Lung (tissue), 12 donors: ENCODE measurements around the gene NLRP1. TPM values are rescaled to one million over a fixed set of nuclear protein-coding genes. Genes with fewer than 3 reads are reported as not detected.

Experiments
- ATAC-seq: fragments of 200-7000 bp; cut with Tn5 transposase; one replicate; pipeline ENCODE4 v1.9.1; 2020; ENCODE audit warnings: moderate number of reproducible peaks; ENCODE audit not compliant: insufficient read depth, low FRiP score
- DNase-seq, 3 donors: peaks; one replicate each; pipeline ENCODE4 v3.0.0-alpha.2; 2013 to 2017
- H3K27ac ChIP-seq, 2 donors: one replicate each; pipeline ENCODE4 v1.5.1; 2013; ENCODE audit warnings: mild to moderate bottlenecking in 2 of 2, moderate library complexity in 2 of 2, control low read depth in 1 of 2, inconsistent platforms in 1 of 2, low read depth in 1 of 2, low read length in 1 of 2
- H3K27me3 ChIP-seq, 3 donors: one replicate each; pipeline ENCODE4 v1.5.1; 2013; ENCODE audit warnings: low read length in 2 of 3; ENCODE audit not compliant: control insufficient read depth in 3 of 3, insufficient read depth in 3 of 3
- H3K36me3 ChIP-seq, 4 donors: one replicate each; pipeline ENCODE4 v1.5.1; 2013; ENCODE audit warnings: low read length in 4 of 4, mild to moderate bottlenecking in 1 of 4, moderate library complexity in 1 of 4; ENCODE audit not compliant: control insufficient read depth in 4 of 4, insufficient read depth in 4 of 4
- H3K4me1 ChIP-seq, 5 donors: one replicate each; pipeline ENCODE4 v1.5.1; 2013; ENCODE audit warnings: low read length in 5 of 5, mild to moderate bottlenecking in 2 of 5, moderate library complexity in 1 of 5; ENCODE audit not compliant: control insufficient read depth in 5 of 5, insufficient read depth in 5 of 5
- H3K4me3 ChIP-seq: one replicate; pipeline ENCODE4 v1.5.1; 2013; ENCODE audit warnings: mild to moderate bottlenecking, control low read depth, moderate library complexity
- H3K9ac ChIP-seq, 2 donors: one replicate each; pipeline ENCODE4 v1.5.1; 2013; ENCODE audit warnings: low read length in 2 of 2, control low read depth in 1 of 2; ENCODE audit not compliant: insufficient read depth in 1 of 2
- H3K9me3 ChIP-seq, 4 donors: one replicate each; pipeline ENCODE4 v1.5.1; 2013; ENCODE audit warnings: low read length in 3 of 4, mild to moderate bottlenecking in 1 of 4, moderate library complexity in 1 of 4; ENCODE audit not compliant: control insufficient read depth in 4 of 4, insufficient read depth in 3 of 4
- CTCF ChIP-seq: IDR thresholded peaks from 2 replicates; pipeline ENCODE4 v1.5.1; 2012; ENCODE audit warnings: mild to moderate bottlenecking; ENCODE audit errors: control extremely low read depth, extremely low read depth
- WGBS, 2 donors: extraction: QIAGEN DNeasy Blood & Tissue Kit; methylation state at CpG; one replicate each; pipeline ENCODE4 v1.1.7; 2013; 5-methylcytosine and 5-hydroxymethylcytosine counted together
- polyA plus RNA-seq, 2 donors: library from polyadenylated mRNA; stranded (reverse); fragments of 200-250 nt; gene quantifications; one replicate each; pipeline ENCODE4 v1.2.1, GENCODE V29; 2013
- total RNA-seq, 2 donors: library from RNA; depleted of rRNA in 1 of 2; stranded (reverse); fragments of >200 nt in 1 of 2; gene quantifications; one replicate each; pipeline ENCODE4 v1.2.1, GENCODE V29; 2014 to 2021
- donor health status: control.
- donor health status: control.
- donor health status: Bipolar disorder and iron deficiency.
- donor health status: healthy.
- donor health status: DM: yes; HTN: yes; CAD: no.

NLRP1 gene
- total and polyA plus RNA-seq, 4 donors = 14.5 to 33.1 (median 25.2) TPM

- Histone ChIP-seq H3K4me3 (no peak overlapping the region), H3K9me3 (peaks cover 0 to 1% (median 0%) of the 10 kb centered on the region in 4 donors), H3K27me3 (peaks cover 0 to 2% (median 0%) of the 10 kb centered on the region in 3 donors), H3K27ac (no peak overlapping the region), H3K4me1 (peaks cover 0 to 4% (median 0%) of the 10 kb centered on the region in 5 donors), H3K9ac (no peak overlapping the region), H3K36me3 (peaks cover 0 to 9% (median 0%) of the 10 kb centered on the region in 4 donors)
- TF ChIP-seq CTCF = no peak
- 55 to 58% methylated on average over 7 of the region's 7 CpGs for WGBS, 2 donors
- DNase-seq (no peak), ATAC-seq (no peak)
Measured at GRCh38 chr17:5513628-5514027, 70.7 kb downstream of the NLRP1 start.

DNA sequence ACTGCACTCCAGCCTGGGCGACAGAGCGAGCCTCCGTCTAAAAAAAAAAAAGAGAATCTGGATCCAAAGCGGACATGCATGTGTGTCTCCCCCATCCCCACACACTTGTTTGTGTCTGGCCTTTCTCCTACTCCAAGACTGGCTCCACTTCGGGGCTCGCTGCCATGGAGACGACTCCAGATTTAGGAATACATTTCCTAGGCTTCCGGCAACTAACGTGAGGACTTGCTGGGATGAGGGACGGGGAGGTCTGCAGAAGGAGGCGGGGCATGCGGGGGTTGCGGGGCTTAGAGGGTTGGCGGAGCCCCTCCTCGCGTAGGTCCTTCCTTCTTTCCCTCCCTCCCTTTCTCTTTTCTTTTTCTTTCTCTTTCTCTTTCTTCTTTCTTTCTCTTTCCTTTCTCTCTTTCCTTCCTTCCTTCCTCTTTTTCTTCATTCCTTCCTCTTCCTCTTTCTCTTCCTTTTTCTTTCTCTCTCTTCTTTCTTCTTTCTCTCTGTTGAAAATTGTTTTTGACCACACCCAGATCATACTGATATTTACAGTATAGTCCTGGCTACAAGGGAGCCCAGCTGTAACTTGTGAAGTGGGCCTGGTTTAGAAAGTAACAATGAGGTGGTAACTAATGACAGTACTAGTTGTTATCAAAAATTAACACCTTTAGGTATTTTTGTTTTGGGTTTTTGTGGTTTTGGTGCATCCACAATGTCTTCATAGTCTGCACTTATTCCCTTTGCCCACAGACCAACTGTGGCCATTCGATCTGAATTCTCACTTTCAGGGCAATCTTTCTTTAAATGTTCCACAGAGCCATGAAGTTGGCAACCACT, 72.7 kb downstream of the NLRP1 start:
- no peak for ATAC-seq
- 66 to 71% methylated on average over 17 of the region's 17 CpGs for WGBS, 2 donors
- Histone ChIP-seq H3K27me3 (peaks cover 0 to 2% (median 0%) of the 10 kb centered on the region in 3 donors), H3K9ac (no peak overlapping the region), H3K27ac (no peak overlapping the region), H3K4me1 (peaks cover 0 to 4% (median 0%) of the 10 kb centered on the region in 5 donors), H3K36me3 (peaks cover 0 to 8% (median 0%) of the 10 kb centered on the region in 4 donors), H3K4me3 (no peak overlapping the region), H3K9me3 (peaks cover 0 to 1% (median 0%) of the 10 kb centered on the region in 4 donors)
- no peak for TF ChIP-seq CTCF
- peak in 2 of 3 donors; percentile 36 to 53 for DNase-seq

- H3K9ac ChIP-seq = no peak overlapping the region
- peaks cover 0 to 1% (median 0%) of the 10 kb centered on the region in 4 donors for H3K9me3 ChIP-seq
- H3K36me3 ChIP-seq = peaks cover 0 to 8% (median 0%) of the 10 kb centered on the region in 4 donors
- no peak overlapping the region for H3K27ac ChIP-seq
- peaks cover 0 to 4% (median 0%) of the 10 kb centered on the region in 5 donors for H3K4me1 ChIP-seq
- no peak for DNase-seq
- no peak for TF ChIP-seq CTCF
- no peak for ATAC-seq
- WGBS, 2 donors = 89 to 91% methylated on average over 8 of the region's 8 CpGs
- H3K27me3 ChIP-seq = peaks cover 0 to 2% (median 0%) of the 10 kb centered on the region in 3 donors
- H3K4me3 ChIP-seq = no peak overlapping the region
Measured at GRCh38 chr17:5510771-5511170, 73.5 kb downstream of the NLRP1 start.
